Left ventricle myocardium inferior (tissue), 1 donor: ENCODE measurements around the gene CD300LD. TPM values are rescaled to one million over a fixed set of nuclear protein-coding genes. Genes with fewer than 3 reads are reported as not detected.
A peak's percentile ranks its signal among the peaks of the same experiment; 100 is the strongest.

Source experiments
- DNase-seq: peaks from one replicate; pipeline ENCODE4 v3.0.0-alpha.2; 2020
- H3K27ac ChIP-seq: fragments of 200-600 bp; replicated peaks from 2 replicates; pipeline ENCODE4 v1.8.0; 2021
- H3K27me3 ChIP-seq: fragments of 200-600 bp; 2 replicates; pipeline ENCODE4 v1.8.0; 2021; ENCODE audit warnings: low read depth
- H3K36me3 ChIP-seq: fragments of 200-600 bp; 2 replicates; pipeline ENCODE4 v1.8.0; 2021
- H3K4me1 ChIP-seq: fragments of 200-600 bp; 2 replicates; pipeline ENCODE4 v1.8.0; 2021
- H3K4me3 ChIP-seq: fragments of 200-600 bp; 2 replicates; pipeline ENCODE4 v1.8.0; 2021; ENCODE audit warnings: mild to moderate bottlenecking, moderate library complexity
- H3K9me3 ChIP-seq: fragments of 200-600 bp; replicated peaks from 2 replicates; pipeline ENCODE4 v1.8.0; 2021
- CTCF ChIP-seq: fragments of 200-600 bp; IDR thresholded peaks from 2 replicates; pipeline ENCODE4 v1.8.0; 2021; ENCODE audit warnings: antibody characterized with exemption, mild to moderate bottlenecking, borderline replicate concordance
- intact Hi-C: fragments of 100-400 bp; cut with micrococcal nuclease; formaldehyde crosslinking; loops from one replicate; pipeline ENCODE4 v1.11.0; 2022
- total RNA-seq: library from RNA; stranded (reverse); fragmentation: NEBNext Ultra II Directional; extraction: Animal tissue kit (Norgen Biotek cat#: 25700); gene quantifications from one replicate; pipeline ENCODE4 v1.2.1, GENCODE V29; 2021
- donor health status: DM: no; HTN: yes; CAD: no; lungs with severe emphysema.

Gene CD300LD
- total RNA-seq, 1 donor from 2014 or later = not detected

DNA sequence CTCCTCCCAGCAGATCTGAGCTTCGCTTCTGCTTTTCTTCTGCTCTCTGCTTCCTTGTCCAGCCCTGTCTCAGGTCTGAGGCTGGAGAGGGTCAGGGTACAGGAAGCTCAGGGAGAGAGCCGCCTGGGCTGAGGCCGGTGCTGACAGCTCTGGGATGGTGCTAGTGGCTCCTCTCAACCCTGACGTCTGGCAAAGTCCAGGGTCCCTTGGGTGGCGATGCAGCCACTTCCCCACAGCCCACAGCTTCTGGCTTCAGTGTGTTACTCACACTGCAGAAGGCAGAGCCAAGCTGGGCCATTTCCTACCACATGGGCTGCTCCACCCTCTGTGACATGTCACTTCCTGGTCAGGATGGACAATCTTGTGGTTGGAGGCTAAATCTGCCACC is 46.2 kb downstream of the CD300LD start, which contains the start of gene CD300C:
Gene CD300C (minus strand): TSS at position 273 of the 388 bp plus-strand sequence. CDS start 333 bp downstream, outside the sequence.
- Histone ChIP-seq H3K4me1 (no peaks in the 10 kb centered on the region), H3K9me3 (no peaks in the 10 kb centered on the region), H3K27ac (peak within 1 kb of the TSS; percentile 27), H3K36me3 (no peaks in the 10 kb centered on the region), H3K27me3 (peaks cover 61% of the 10 kb centered on the region), H3K4me3 (peak within 1 kb of the TSS; percentile 17)
- intact Hi-C loops = no loop called here
- peak; percentile 30 for DNase-seq
- no peak for TF ChIP-seq CTCF

DNA sequence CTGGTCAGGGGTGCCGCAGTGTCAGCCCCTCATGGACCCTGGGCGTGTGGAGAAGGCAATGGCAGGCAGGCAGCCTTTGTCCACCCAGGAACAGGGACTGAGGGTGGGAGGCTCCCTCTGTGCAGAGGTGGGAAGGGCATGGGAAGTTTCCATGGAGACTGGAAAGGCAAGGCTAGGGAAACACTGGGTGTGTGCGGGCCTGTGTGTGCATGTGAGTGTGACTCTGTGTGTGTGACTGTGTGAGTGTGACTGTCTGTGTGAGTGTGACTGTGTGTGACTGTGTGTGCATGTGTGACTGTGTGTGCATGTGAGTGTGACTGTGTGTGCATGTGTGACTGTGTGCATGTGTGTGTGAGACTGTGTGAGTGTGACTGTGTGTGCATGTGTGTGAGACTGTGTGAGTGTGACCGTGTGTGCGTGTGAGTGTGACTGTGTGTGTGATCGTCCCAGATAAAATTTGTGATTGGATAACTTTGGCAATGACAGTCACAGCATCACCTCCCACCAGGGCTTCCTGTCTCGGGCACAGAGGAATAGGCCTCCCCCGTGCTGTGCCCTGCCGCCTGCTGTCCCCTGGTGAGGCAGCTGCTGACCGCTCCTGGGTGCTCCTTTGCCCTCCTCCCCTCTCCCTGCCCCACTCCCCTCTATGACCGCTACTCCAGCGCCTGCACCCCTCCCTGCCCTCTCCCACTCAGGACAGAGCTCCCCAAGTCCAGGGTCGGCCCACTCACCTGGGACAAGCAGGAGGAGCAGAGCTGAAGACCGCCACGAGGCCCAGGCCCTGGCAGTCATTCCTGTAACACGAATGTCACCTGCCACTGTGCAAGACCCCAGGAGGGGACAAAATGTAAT is 46.9 kb downstream of the CD300LD start:
- peaks cover 55% of the 10 kb centered on the region for H3K27me3 ChIP-seq
- no peak for TF ChIP-seq CTCF
- H3K4me1 ChIP-seq = no peaks in the 10 kb centered on the region
- DNase-seq = no peak
- peak overlapping the region; percentile 17 for H3K4me3 ChIP-seq
- H3K36me3 ChIP-seq = no peaks in the 10 kb centered on the region
- intact Hi-C loops = no loop called here
- peak overlapping the region; percentile 27 for H3K27ac ChIP-seq
- H3K9me3 ChIP-seq = no peaks in the 10 kb centered on the region

- Histone ChIP-seq H3K4me3 (no peak overlapping the region), H3K36me3 (no peaks in the 10 kb centered on the region), H3K4me1 (no peaks in the 10 kb centered on the region), H3K9me3 (no peaks in the 10 kb centered on the region), H3K27ac (no peak overlapping the region), H3K27me3 (peaks cover 54% of the 10 kb centered on the region)
- TF ChIP-seq CTCF = no peak
- intact Hi-C loops = no loop called here
- DNase-seq = no peak
Measured at GRCh38 chr17:74543891-74544760, 48.0 kb downstream of the CD300LD start.

- no peak overlapping the region for H3K4me3 ChIP-seq
- no peak for TF ChIP-seq CTCF
- DNase-seq = no peak
- peaks cover 54% of the 10 kb centered on the region for H3K27me3 ChIP-seq
- no peaks in the 10 kb centered on the region for H3K36me3 ChIP-seq
- no peaks in the 10 kb centered on the region for H3K4me1 ChIP-seq
- no peaks in the 10 kb centered on the region for H3K9me3 ChIP-seq
- no peak overlapping the region for H3K27ac ChIP-seq
- intact Hi-C loops = no loop called here
Measured at GRCh38 chr17:74543406-74543805, 48.7 kb downstream of the CD300LD start.

DNA sequence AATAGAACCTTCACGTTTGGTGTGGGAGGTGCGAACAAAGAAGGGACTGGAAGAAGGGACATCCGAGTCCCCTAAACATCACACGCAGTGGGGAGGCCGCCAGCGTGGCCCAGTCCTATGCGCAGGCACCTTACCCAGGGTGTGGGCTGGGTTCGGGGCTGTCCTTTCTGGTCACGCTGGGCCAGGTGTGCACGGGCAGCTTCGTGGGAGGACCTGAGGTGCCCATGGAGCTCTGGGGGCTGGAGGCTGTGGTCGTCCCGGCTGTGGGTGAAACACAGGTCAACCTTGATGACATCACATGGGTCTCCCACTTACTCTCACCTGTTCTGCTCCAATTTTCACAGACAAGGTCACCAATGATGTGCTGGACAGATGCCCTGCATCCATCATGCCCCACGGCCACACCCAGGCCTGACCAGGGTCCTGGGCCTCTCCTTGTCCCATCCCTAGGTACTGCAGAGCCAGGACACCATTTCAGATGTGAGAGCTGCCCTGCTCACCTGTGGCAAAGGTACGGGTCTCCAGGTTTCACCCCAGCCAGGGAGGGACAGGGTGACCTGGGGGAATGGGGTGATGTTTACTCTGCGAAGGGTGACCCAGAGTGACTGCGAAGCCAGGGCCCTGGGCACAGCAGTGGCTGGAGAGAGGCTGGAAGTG is 49.2 kb downstream of the CD300LD start:
- Histone ChIP-seq H3K36me3 (no peaks in the 10 kb centered on the region), H3K4me1 (no peaks in the 10 kb centered on the region), H3K4me3 (no peak overlapping the region), H3K27me3 (peaks cover 52% of the 10 kb centered on the region), H3K9me3 (no peaks in the 10 kb centered on the region), H3K27ac (no peak overlapping the region)
- no peak for DNase-seq
- intact Hi-C loops = no loop called here
- no peak for TF ChIP-seq CTCF
